ENCODE measurements around the gene TTC34. TPM values are rescaled to one million over a fixed set of nuclear protein-coding genes. Genes with fewer than 3 reads are reported as not detected.
"Not testable (repeated sequence)": the region's sequence is repeated elsewhere in the genome, so short reads cannot be mapped to it uniquely, and the experiment has no call there.

The TTC34 gene
- total RNA-seq, 1 experiment from 2014 or later, result 0.11 TPM

- not testable (repeated sequence) for DNase-seq (ENCODE audit: low read depth)
These were observed 116.6 kb downstream of the TTC34 start for GRCh38 chr1:2684878-2685277.

- not testable (repeated sequence) for DNase-seq (ENCODE audit: low read depth)
These were observed 117.5 kb downstream of the TTC34 start for GRCh38 chr1:2684000-2684399.

GRCh38 chr1:2683321-2683741 is 118.2 kb downstream of the TTC34 start:
- DNase-seq (ENCODE audit: low read depth), result not testable (repeated sequence)

- DNase-seq (ENCODE audit: low read depth), result not testable (repeated sequence)
These were observed 118.6 kb downstream of the TTC34 start for GRCh38 chr1:2682879-2683278.

DNA sequence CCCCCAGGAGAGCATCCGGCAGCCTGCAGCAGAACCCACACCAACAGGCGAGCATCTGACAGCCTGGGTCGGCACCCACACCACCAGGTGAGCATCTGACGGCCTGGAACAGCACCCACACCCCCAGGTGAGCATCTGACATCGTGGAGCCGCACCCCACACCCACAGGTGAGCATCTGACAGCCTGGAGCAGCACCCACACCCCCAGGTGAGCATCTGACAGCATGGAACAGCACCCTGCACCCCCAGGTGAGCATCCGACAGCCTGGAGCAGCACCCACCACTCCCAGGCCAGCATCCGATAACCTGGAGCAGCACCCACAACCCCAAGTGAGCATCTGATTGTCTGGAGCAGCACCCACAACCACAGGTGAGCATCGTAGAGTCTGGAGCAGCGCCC is 124.8 kb downstream of the TTC34 start:
- DNase-seq (ENCODE audit: low read depth), result not testable (repeated sequence)

DNA sequence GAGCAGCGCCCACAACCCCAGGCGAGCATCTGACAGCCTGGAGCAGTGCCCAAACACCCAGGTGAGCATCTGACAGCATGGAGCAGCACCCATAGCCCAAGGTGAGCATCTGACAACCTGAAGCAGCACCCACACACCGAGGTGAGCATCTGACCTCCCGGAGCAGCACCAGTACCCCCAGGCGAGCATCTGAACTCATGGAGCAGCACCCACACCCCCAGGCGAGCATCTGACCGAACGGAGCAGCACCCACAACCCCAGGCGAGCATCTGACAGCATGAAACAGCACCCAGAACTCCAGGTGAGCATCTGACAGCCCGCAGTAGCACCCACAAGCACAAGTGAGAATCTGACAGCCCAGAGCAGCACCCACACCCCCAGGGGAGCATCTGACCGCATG is 129.8 kb downstream of the TTC34 start:
- not testable (repeated sequence) for DNase-seq (ENCODE audit: low read depth)

- not testable (repeated sequence) for DNase-seq (ENCODE audit: low read depth)
These were observed 141.7 kb downstream of the TTC34 start for GRCh38 chr1:2659806-2660205.

DNA sequence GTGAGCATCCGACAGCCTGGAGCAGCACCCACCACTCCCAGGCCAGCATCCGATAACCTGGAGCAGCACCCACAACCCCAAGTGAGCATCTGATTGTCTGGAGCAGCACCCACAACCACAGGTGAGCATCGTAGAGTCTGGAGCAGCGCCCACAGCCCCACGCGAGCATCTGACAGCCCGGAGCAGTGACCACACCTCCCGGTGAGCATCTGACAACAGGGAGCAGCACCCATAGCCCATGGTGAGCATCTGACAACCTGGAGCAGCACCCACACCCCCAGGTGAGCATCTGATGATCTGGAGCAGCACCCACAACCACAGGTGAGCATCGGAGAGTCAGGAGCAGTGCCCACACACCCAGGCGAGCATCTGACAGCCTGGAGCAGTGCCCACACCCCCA is 143.6 kb downstream of the TTC34 start:
- not testable (repeated sequence) for DNase-seq (ENCODE audit: low read depth)

GRCh38 chr1:2657124-2657523 is 144.4 kb downstream of the TTC34 start:
- not testable (repeated sequence) for DNase-seq (ENCODE audit: low read depth)

GRCh38 chr1:2655598-2656434 is 145.7 kb downstream of the TTC34 start:
- DNase-seq (ENCODE audit: low read depth), result not testable (repeated sequence)

DNA sequence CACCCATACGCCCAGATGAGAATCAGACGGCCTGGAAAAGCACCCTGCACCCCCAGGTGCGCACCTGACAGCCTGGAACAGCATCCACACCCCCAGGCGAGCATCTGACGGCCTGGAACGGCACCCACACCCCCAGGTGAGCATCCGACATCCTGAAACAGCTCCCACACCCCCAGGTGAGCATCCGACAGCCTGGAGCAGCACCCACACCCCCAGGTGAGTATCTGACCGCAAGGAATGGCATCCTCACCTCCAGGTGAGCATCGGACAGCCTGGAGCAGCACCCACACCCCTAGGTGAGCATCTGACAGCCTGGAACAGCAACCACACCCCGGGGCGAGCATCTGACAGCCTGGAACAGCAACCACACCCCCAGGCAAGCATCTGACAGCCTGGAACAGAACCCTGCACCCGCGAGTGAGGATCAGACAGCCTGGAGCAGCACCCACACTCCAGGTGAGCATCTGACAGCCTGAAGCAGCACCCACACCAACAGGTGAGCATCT is 147.0 kb downstream of the TTC34 start:
- DNase-seq (ENCODE audit: low read depth), result not testable (repeated sequence)

- DNase-seq (ENCODE audit: low read depth), result not testable (repeated sequence)
These were observed 147.6 kb downstream of the TTC34 start for GRCh38 chr1:2653741-2654442.

DNA sequence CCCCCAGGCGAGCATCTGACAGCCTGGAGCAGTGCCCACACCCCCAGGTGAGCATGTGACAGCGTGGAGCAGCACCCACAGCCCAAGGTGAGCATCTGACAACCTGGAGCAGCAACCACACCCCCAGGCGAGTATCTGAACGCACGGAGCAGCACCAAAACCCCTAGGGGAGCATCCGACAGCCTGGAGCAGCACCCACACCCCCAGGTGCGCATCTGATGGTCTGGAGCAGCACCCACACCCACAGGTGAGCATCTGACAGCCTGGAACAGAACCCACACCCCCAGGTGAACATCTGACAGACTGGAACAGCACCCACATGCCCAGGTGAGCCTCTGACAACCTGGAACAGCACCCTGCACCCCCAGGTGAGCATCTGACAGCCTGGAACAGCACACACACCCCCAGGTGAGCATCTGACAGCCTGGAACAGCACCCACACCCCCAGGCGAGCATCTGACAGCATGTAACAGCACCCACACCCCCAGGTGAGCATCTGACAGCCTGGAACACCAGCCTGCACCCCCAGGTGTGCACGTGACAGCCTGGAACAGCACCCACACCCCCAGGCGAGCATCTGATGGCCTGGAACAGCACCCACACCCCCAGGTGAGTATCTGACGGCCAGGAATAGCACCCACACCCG is 148.4 kb downstream of the TTC34 start:
- not testable (repeated sequence) for DNase-seq (ENCODE audit: low read depth)

DNA sequence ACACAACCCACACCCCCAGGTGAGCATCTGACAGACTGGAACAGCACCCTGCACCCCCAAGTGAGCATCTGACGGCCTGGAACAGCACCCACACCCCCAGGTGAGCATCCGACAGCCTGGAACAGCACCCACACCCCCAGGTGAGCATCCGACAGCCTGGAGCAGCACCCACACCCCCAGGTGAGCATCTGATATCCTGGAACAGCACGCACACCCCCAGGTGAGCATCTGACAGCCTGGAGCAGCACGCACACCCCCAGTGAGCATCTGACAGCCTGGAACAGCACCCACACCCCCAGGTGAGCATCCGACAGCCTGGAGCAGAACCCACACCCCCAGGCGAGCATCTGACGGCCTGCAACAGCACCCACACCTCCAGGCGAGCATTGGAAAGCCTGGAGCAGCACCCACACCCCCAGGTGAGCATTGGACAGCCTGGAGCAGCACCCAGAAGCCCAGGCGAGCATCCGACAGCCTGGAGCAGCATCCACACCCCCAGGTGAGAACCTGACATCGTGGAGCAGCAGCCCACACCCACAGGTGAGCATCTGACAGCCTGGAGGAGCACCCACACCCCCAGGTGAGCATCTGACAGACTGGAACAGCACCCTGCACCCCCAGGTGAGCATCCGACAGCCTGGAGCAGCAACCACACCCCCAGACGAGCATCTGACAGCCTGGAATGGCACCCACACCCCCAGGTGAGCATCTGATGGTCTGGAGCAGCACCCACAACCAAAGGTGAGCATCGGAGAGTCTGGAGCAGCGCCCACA is 149.2 kb downstream of the TTC34 start:
- not testable (repeated sequence) for DNase-seq (ENCODE audit: low read depth)

- no peak for DNase-seq (ENCODE audit: low read depth)
These were observed 150.4 kb downstream of the TTC34 start for GRCh38 chr1:2650967-2651645.

DNA sequence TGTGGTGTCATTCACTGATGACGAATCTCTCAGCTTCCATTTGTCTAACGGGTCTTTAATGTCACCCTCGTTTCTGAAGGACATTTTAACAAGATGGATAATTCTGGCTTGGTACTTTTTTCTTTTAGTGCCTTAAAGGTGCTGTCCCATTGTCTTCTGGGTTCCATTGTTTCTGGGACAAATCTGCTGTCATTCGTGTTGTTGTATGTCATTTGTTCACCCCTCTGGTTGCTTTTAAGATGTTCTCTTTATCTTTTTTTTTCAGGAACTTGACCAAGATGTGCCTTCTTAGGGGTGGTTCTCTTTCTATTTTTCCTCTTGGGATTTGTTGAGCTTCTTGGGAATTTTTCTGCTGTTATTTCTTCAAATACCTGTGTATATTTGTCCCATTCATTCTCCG is 154.7 kb downstream of the TTC34 start:
- peak; percentile 6 for DNase-seq (ENCODE audit: low read depth)

DNA sequence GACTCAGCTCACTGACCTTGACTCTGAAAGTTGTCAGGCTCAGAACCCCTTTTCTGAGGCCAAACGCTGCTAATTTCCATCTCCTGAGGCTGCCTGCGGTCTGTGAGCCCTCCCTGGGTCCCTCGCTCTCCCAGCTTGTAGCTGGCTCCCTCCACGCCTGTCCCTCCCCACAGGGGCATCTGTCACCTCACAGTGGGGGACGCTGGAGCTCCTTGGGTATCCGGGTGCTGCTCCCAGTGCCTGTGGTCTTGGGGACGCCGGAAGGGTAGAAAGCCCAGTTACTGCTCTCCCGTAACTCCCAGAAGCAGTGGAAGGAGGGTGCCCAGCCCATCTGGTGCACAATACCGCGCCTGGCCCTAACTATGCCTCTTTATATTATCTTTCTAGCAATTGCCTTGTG is 155.7 kb downstream of the TTC34 start:
- DNase-seq (ENCODE audit: low read depth), result no peak

DNA sequence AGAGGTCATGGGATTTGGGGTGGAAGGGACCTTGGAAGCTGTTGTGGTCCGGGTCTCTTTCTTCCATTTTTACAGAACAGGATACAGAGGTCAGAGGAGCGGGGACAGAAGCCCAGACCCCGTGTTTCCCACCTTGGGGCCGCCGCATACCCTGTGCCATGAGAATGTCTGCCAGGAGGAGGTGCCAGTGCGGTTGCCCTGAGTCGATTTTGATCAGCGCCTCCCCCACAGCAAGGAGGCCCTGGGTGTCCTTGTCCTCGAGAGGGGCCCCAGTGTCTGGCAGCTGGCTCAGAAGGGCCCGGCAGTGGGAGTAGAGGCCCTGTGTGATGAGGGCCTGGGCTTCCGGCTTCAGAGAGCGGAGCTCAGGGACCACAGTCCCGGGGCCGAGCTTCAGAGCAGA is 156.3 kb downstream of the TTC34 start:
- no peak for DNase-seq (ENCODE audit: low read depth)

DNA sequence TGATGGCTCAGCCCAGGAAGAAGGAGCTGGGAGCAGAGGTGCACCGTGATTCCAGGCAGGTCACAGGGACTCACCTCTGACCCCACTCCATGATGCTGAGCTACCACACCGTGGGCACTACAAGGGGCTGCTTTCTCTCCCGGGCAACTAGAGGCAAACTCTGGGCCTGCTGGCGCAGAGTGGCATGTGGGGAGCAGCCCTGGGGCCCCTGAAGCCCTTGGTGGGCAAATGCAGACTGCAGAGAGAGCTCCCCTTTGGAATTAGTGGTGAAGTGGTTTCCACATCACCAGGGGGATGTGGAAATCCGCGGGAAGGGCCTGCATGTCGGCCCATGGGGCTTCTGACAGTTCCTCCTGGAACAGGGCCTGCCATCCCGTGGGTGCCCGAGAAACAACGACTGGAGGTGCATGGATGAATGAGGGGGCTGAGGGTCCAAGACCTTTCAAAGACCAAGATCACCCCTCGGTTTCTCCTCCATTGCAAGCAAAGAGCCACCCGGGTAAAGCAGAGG is 156.8 kb downstream of the TTC34 start:
- no peak for DNase-seq (ENCODE audit: low read depth)

DNA sequence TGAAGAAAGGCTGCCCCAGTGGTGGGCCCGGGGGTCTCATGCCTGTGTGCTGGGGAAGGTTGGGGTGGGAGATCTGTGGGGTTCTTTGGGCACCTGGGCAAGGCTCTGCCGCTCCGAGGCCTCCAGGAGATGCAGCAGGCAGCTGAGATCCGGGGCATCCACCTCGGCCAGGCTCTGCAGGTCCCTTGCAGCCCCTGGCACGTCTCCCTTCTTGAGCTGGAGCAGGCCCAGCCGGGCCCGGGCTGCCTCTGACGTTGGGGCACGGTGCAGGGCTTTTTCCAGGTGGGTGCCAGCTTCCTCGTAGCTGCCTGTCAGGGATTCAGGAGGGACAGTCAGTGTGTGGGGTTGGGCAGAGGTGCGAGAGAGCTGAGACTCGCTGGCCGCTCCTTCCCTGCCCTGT is 157.3 kb downstream of the TTC34 start:
- DNase-seq (ENCODE audit: low read depth), result no peak

Measured in LHCN-M2 (cell line).